Endometrial microvascular endothelial cells (primary cell): ENCODE data around the gene KIRREL3. TPM values are rescaled to one million over a fixed set of nuclear protein-coding genes. Genes with fewer than 3 reads are reported as not detected.

Experiments used
- in situ Hi-C: cut with HindIII; loops from 2 replicates; pipeline ENCODE4 v1.10.0; 2017; ENCODE audit warnings: low sequenced_read_pairs, low pct_unique_long_range_greater_than_20kb; ENCODE audit errors: inconsistent ontology term
- total RNA-seq: library from RNA; depleted of rRNA; stranded (reverse); fragments of >200 nt; gene quantifications from one replicate; pipeline ENCODE4 v1.2.3, GENCODE V29; 2015; ENCODE audit errors: inconsistent ontology term

KIRREL3 gene
- 0.56 TPM for total RNA-seq

GRCh38 chr11:127000291-127000968 is at the start of gene KIRREL3:
Gene KIRREL3, minus strand, starts transcription at chr11:127000770.
- in situ Hi-C loops: no loop called here

- in situ Hi-C loops: no loop called here
Measured at GRCh38 chr11:127050186-127050585, 49.6 kb upstream of the KIRREL3 start.

GRCh38 chr11:127049486-127049885 is 48.9 kb upstream of the KIRREL3 start:
- in situ Hi-C loops: no loop called here

- in situ Hi-C loops: no loop called here
Measured at GRCh38 chr11:127044535-127044934, 44.0 kb upstream of the KIRREL3 start.

DNA sequence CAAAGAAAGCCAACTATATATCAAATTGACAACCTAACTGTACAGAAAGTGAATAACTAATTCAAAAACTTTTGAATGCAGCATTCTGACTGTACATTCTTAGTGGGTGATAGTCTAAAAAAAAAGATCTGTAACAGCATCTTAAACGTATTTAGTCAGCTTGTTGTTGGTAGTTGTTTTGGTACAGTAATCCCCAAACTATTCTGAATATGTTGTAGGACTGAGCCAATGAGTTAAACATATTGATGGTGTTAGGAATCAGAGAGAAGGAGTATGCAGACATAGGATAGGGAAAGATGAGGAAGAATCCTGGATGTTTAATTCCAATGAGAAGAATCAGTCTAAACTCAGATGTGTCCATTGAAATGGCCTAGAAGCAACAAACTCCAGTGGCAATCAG is 41.9 kb upstream of the KIRREL3 start:
- in situ Hi-C loops: no loop called here

DNA sequence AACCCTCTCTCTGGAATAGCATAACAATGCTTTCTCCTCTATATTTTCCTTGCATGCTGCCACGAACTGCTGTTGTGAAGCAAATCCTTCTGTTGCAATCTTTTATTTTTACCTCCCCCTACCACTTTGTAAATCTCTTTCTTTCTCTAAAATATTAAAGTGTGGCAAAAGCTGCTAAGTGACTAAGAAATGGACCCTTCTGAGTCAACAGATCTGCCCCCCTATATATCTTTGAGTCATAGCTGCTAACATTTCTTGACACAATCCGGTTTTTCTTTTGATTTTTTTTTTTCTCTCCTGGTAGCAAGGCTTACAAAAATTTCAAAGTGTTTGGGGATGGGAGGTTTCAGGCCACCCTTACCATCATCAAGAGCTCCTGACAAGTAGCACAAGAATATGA is 39.0 kb upstream of the KIRREL3 start:
- in situ Hi-C loops: no loop called here

DNA sequence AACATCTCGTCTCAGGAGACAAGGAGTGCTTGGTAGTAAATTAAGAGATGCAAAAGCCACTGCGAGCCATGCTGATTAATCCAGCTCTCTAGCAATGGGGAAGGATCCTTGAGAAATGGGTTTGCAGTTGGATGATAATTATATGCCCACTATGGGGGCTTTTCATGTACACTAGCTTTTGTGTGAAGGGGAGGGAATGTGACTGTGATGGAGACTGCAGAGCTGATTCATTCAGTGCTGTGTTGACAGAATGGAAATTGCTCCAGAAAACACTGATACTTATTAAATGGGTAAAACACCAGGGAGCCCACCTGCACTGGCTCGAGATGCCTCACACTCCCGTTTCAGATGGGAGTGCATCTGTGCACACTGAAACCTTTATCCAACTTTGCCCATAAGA is 37.0 kb upstream of the KIRREL3 start:
- in situ Hi-C loops: no loop called here

- in situ Hi-C loops: no loop called here
Measured at GRCh38 chr11:127037001-127037400, 36.4 kb upstream of the KIRREL3 start.

GRCh38 chr11:127035824-127036223 is 35.3 kb upstream of the KIRREL3 start:
- in situ Hi-C loops: no loop called here

- in situ Hi-C loops: no loop called here
Measured at GRCh38 chr11:127034973-127035372, 34.4 kb upstream of the KIRREL3 start.

DNA sequence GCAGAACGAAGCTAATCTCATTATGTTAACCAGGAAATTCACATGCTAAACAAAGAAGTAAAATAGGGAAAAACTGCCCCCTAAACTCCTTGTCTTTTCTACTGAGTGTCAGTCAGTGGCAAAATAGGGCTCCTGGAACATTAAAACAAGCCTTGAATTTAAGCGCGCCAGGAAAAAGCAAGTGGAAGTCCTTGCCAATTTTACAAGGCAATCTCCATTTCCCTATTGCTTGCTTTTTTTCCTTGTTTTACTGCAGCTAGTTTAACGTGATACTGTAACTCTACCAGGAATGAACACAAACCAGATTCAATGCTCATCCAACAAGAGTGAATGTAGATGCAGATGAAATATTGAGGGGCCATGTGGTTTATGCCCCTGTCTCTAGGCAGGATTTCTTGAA is 28.1 kb upstream of the KIRREL3 start:
- in situ Hi-C loops: no loop called here

GRCh38 chr11:127027789-127028188 is 27.2 kb upstream of the KIRREL3 start:
- in situ Hi-C loops: no loop called here

- in situ Hi-C loops: no loop called here
Measured at GRCh38 chr11:127027000-127027399, 26.4 kb upstream of the KIRREL3 start.

- in situ Hi-C loops: no loop called here
Measured at GRCh38 chr11:127023991-127024390, 23.4 kb upstream of the KIRREL3 start.

GRCh38 chr11:127018683-127019279 is 18.2 kb upstream of the KIRREL3 start:
- in situ Hi-C loops: no loop called here

GRCh38 chr11:127017482-127017881 is 16.9 kb upstream of the KIRREL3 start:
- in situ Hi-C loops: no loop called here

DNA sequence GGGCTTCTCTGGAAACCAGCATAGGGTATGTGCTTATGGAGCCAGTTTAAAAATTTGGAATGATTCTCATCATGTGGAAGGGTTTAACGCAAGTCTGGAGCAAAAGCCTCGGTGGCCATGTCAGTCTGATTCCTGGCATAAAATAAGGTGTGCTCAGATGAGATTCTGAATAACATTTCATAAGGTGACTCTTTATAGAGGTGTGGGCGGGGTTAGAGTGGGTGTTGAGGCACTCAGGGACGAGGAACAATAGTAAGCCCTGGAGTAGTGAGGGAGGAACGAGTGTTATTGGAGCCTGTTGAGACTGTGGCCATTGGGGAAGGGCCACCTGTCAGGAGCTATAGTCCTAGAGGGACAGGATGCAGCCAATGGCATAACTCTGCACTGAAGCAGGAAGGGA is 13.0 kb upstream of the KIRREL3 start:
- in situ Hi-C loops: no loop called here

- in situ Hi-C loops: no loop called here
Measured at GRCh38 chr11:127006311-127006710, 5.7 kb upstream of the KIRREL3 start.

DNA sequence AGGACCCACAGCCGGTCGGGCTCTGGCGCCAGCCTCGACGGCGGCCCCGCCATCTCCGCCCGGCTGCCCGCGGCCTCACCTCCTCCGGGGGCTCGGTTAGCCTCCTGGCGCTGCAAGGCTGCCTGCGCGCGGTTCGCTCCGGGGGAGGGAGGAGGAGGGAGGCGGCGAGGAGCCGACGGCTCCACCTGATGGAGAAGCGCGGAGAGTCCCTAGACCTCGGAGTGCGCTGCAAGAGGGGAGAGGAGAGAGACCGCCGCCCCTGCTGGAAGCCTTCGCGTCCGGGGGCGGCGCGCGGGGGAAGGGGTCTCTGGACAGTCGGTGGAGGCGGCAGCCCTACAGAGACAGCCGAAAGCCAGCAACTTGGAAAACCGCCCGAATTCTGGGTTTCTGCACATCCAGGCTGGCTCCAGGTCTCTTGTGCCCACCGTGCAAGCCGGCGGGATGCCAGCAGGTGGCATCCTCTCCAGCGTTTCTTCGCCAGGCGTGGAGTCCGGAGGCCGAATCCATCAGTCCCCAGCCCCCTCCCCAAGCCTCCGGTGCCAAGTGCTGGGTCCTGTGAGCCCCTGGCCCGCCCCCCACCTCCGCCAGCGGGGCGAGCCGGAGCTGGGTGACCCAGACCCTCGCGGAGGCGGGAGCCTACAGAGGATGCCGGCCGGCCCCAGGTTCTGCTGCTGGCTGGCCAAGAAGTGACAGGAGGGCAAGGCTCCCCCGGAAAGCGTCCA is 2.9 kb upstream of the KIRREL3 start:
- in situ Hi-C loops: no loop called here

- in situ Hi-C loops: no loop called here
Measured at GRCh38 chr11:127002669-127003259, 2.2 kb upstream of the KIRREL3 start.
